Cerebellar cortex (tissue), 1 donor: ENCODE results near the gene TSEN34.
"Not testable (repeated sequence)": the region's sequence is repeated elsewhere in the genome, so short reads cannot be mapped to it uniquely, and the experiment has no call there.

Source experiments
- DNase-seq: peaks from one replicate; pipeline ENCODE4 v3.0.0-alpha.2; 2015; ENCODE audit warnings: low spot score

Gene TSEN34

DNA sequence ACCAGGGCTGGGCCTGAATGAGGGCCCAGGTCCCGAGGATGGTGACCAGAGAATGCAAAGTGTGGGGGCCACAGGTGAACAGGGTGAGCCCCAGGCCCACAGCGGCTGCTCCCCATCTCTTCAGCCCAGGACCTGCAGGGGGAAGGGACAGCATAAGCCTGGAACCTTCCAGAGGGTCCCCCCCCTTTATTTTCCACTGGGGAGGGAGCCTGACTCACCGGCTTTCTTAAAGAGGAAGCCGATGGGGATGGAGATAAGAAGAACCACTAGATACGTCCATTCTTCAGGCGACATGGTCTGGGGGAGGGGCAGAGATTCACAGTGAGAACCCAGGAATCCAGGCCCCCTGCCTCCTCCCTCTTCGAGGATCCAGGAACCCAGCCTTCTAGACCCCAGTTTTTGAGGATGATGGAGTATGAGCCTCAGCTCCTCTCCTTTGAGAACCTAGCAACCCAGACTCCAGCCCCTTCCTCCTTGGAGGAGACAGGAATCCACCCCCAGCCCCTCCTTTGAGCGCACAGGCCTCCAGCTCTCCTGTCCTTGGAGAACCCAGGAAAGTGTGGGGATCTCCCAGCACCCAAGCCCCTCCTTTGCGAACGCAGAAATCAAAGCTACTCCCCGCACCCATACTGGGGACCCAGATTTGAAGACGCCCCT is 2.8 kb upstream of the TSEN34 start:
- DNase-seq, result no peak

DNA sequence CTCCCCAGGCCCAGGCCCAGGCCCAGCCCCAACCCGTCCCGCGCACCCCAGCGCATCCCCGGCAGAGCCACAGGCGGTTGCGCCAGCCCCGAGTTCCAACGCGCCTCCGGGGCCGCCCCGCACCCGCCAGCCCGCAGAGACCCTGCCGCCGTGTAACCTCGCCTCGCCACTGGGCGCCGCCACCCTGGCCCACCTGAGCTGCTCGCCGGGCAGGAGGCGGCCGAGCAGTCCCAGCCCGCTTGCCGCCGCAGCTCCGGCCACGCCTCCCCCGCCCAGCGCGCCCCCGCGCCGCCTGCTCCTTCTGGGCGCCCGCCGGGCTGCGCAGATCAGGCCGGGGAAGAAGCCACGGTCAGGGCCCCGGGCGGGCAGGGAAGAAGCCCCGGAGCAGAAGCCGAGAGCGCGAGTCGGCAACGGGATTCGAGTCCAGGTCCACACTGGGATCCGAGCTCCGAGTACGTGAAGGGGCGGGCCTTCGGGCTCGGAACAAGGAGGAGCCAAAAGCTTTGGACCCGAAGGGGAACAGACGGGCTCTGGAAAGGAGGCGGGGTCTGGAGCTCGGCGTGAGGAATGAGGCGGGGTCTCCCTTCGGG is 1.9 kb upstream of the TSEN34 start, which contains the start of gene MBOAT7:
MBOAT7 (minus strand) TSS at position 436 of the 590 bp plus-strand sequence. CDS start 1,072 bp downstream, outside the sequence.
- no peak for DNase-seq

DNA sequence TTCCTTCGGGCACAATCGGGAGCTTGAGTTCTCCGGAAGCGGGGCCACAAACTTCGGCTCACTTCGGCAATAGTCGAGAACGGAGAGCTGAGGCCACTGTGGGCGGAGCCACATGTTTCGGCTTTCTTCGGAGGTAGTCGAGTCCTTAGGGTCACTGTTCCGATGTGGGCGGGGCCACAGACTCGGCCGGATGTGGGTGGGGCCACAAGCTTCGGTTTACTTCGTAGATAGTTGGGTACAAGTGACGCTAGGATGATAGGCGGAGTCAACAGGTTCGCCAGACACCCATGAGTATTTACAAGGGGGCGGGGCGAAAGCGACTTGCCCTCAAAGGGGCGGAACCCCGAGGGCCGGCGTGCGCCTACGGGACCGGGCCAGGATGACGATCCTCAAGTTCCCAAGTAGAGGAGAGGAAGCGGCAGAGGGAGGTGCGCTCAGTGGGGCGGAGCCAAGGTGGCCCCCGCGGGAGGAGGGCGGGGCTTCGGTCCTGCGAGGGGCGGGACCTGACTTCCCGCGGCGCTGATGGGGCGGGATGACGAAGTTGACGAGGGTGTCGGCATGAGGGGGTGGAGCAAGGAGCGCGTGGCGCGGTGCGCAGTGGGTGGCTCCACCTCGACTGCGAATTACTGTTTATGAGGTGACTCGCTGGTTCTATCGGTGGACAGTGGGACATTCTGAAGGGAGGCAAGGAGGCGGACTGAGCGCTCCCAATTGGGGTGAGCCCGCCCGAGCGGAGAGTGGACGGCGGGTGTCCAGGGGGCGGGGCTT is 1.2 kb upstream of the TSEN34 start:
- peak; percentile 100 for DNase-seq

DNA sequence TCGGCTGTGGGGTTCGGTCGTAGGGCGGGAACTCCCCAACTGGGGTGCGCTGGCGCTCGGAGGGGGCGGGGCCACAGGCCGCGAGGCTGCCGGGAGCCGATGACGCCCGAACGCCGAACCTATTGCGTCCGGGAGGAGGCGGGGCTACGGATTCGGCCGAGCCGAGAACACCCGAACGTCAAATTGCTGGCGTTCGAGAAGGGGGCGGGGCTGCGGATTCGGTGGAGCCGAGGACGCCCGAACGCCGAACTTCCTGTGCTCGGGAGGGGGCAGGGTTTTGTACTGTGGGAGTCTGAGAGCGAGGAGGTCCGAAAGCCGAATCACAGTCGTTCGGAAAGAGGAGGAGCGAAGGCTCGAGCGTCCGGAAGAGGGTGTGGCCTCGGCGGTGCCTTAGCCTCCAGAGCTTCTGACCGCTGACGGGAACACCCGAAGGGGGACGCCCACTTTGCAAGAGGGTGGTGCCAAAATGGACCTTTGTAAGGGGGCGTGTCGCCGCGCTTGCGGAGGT is 551 bp upstream of the TSEN34 start:
- DNase-seq, result peak; percentile 100

DNA sequence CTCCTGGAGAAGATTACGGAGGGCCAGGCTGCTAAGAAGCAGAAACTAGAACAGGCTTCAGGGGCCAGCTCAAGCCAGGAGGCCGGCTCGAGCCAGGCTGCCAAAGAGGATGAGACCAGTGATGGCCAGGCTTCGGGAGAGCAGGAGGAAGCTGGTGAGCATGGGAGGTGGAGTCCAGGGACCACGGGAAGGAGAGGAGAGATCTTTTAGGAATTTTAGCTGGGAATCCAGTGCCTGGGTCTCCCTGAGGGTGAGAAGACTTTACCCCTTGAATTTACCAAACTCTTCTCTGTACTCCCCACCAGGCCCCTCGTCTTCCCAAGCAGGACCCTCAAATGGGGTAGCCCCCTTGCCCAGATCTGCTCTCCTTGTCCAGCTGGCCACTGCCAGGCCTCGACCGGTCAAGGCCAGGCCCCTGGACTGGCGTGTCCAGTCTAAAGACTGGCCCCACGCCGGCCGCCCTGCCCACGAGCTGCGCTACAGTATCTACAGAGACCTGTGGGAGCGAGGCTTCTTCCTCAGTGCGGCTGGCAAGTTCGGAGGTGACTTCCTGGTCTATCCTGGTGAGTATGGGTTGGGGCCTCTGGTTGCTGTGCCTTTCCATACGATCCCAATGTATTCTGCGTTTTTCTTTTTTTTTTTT is 824 bp downstream of the TSEN34 start:
- DNase-seq, result no peak

DNA sequence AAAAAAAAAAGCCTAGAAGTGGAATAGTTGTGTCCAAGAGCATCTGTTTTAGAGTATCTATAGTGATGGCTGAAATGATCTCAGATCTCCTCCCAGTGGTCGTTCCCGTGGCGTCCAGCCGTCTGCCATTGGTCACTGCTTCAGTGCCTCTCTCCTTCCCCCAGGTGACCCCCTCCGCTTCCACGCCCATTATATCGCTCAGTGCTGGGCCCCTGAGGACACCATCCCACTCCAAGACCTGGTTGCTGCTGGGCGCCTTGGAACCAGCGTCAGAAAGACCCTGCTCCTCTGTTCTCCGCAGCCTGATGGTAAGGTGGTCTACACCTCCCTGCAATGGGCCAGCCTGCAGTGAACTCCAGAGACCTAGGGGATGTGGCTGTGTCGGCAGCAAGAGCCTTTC is 1.9 kb downstream of the TSEN34 start:
- DNase-seq, result no peak

DNA sequence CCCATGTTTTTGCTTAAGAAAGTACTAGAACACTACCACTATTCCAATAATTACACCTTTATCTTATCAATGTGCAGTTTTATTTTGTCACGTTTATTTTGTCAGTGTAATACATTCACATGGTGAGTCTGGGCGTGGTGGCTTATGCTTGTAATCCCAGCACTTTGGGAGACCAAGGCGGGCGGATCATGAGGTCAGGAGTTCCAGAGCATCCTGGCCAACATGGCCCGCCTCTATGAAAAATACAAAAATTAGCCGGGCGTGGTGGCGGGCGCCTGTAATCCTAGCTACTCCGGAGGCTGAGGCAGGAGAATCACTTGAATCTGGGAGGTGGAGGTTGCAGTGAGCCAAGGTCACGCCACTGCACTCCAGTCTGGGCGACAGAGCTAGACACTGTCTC is 3.4 kb downstream of the TSEN34 start:
- DNase-seq, result not testable (repeated sequence)

DNA sequence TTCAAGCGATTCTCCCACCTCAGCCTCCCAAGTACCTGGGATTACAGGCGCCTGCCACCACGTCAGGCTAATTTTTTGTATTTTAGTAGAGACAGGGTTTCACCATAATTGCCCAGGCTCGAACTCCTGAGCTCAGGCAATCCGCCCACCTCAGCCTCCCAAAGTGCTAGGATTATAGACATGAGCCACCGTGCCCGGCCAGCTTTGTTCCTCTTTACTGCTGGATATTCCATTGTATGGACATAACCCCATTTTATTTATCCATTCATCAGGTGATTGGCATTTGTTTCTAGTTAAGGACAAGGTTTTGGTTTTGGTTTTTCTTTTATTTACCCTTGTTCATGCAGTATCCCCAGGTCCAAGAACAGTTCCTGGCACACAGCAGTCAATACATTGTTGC is 5.4 kb downstream of the TSEN34 start:
- no peak for DNase-seq

DNA sequence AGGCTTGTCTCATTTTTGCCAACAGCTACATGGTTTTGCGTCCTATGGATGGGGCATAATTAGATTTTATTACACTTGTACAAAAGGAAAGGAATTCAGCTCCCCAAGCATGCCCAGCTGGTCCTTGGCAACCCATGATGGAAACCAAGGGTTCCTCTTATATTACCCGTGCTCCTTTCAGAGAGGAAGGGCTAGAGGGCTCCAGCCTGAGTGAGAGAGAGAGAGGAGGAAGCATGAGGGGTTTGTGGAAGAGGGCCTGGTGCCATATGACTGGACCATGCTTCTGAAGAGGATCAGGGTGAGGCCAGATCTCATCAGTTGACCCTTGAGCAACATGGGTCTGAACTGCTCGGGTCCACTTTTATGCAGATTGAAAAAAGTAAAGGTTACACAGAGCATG is 6.0 kb downstream of the TSEN34 start:
- no peak for DNase-seq

DNA sequence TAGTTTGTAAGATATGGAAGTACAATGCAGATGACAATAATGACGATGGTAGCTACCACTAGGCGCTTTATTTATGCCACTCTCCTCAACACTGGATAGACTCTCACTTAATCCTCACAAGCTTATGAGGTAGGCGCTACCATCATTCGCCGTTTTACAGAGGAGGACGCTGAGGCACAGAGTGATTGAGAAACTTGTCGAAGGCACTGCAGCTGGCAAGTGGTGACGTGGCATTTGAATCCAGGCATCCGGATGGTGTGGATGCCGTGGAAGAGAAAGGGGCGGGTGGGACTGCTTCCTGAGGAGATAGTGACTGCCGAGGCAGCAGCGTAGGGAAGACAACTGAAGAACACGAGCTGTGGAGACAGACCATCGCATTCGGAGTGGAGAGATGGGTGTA is 8.3 kb downstream of the TSEN34 start:
- DNase-seq, result no peak

DNA sequence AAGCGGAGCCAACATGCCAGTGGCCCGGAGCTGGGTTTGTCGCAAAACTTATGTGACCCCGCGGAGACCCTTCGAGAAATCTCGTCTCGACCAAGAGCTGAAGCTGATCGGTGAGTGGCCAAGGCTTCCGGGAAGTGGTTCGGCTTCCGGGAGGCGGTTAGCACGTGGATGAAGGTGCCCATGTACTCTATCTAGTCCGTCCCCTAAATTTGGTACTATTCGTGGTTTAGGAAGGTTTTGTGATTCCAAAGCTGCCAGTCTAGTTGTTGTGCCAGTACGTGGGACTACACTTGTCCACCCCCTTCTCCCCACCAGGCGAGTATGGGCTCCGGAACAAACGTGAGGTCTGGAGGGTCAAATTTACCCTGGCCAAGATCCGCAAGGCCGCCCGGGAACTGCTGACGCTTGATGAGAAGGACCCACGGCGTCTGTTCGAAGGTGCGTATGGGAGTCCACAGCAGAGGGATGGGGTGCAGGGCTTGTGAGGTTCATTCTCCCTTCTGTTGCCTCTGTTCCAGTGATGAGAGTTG is 10.1 kb downstream of the TSEN34 start:
- DNase-seq, result no peak

DNA sequence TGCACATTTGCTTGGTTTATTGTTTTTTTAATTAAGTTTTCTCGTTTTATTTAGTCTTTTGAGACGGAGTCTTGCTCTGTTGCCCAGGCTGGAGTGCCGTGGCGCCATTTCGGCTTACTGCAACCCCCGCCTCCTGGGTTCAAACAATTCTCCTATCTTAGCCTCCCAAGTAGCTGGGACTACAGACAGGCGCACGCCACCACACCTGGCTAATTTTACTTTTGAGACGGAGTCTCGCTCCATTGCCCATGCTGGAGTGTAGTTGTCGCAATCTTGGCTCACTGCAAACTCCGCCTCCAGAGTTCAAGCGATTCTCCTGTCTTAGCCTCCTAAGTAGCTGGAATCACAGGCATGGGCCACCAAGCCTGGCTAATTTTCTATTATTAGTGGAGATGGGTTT is 10.9 kb downstream of the TSEN34 start:
- DNase-seq, result no peak

DNA sequence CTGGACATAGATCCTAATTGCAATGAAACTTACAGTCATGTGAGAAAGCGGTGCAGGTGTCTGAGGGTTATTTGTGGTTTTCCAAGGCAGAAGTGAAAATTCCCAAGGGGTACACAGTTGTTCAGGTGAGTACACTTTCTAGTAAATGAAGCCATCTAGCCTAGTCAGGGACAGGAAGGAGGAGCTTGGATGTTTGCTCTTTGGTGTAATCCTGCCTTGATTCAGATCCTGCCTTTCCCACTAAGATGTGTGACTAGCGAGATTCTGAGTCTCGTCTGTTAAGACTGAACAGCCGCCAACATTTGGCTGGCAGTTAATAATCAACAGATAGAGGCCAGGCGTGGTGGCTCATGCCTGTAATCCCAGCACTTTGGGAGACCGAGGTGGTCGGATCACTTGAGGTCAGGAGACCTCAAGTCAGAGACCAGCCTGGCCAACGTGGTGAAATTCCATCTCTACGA is 12.1 kb downstream of the TSEN34 start:
- no peak for DNase-seq

DNA sequence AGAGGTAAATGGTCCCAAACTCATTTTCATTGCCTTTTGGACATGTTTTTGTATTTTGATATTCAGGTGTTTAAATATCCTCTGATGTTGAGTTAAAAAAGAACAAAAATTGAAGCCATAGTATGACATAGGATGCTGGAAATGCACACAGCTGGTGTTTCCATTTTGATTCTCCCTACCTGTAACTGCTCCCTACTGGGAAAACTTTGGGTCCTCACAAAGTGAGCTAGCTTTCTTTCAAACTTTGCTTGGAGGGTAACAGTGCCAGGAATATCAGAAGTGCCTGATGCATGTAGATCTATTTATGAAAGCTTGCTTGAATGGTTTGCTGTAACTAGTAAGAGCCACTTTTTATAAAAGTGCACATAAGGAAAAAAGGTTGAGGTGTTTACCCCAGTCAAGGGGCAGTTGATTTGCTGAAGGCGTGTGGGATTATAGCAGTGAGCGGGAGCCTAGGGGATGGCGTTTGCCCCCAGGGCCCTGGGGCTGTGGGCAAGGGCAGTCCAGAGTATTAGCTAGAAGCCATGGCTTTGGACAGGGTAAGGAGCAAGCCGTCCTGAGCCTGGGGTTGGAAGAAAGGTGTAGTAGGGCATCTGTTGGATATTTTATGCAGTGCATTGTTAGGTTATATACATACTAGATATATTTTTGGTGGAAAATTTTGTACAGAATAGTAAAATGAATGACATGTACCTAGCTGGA is 13.8 kb downstream of the TSEN34 start:
- no peak for DNase-seq

DNA sequence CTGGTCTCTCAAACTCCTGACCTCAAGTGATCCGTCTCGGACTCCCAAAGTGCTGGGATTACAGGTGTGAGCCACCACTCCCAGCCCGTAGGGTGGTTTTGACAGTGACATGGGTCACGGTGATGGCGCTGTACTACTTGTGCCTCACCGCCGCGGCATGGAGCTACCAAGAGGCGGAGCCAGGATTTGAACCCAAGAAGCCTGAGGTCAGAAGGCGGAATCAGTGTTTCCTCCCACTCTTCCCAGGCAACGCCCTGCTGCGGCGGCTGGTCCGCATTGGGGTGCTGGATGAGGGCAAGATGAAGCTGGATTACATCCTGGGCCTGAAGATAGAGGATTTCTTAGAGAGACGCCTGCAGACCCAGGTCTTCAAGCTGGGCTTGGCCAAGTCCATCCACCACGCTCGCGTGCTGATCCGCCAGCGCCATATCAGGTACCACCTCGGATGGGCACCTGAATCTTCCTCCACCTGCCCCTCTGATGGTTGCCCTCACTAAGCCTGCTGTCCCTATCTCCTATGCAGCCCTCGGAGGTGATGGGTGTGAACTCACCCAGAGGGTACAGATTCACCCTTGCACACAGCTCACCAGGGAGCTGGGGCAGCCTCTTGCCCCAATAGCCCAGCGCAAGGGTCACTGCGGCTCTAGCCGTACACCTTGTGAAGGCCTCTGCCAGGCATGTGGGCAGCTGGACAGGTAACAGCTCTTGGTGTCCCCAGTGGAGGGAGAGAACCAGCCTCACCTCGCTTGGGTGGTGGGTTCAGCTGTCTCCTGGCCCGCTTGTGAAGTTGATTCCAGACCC is 15.1 kb downstream of the TSEN34 start:
- DNase-seq, result no peak

DNA sequence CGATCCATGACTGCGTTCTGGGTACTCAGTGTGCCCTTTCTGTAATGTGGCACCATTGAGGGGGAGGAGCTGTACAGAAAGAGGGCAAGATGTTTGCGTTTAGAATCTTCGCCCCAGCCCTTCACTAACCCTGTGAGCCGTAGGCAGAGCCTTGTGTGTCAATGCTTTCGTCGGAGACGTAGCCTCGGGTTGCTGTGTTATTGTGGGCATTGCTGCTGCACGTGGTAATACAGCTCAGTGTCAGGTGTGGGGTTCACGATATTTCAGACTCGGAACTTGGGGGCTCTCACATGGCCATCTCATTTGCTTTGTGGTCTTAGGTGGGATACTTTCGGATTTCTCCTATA is 15.7 kb downstream of the TSEN34 start:
- DNase-seq, result peak; percentile 21

DNA sequence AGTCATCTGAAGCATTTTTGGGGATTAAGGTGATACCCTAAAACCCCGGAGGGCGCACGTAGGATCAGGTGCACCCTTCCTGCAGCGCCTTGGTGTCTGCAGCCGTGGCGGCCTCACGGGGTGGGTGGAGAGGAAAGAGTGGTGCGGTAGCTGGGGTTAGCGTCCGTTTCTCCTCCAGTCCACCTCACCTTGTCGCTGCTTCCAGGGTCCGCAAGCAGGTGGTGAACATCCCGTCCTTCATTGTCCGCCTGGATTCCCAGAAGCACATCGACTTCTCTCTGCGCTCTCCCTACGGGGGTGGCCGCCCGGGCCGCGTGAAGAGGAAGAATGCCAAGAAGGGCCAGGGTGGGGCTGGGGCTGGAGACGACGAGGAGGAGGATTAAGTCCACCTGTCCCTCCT is 16.1 kb downstream of the TSEN34 start:
- not testable (repeated sequence) for DNase-seq

DNA sequence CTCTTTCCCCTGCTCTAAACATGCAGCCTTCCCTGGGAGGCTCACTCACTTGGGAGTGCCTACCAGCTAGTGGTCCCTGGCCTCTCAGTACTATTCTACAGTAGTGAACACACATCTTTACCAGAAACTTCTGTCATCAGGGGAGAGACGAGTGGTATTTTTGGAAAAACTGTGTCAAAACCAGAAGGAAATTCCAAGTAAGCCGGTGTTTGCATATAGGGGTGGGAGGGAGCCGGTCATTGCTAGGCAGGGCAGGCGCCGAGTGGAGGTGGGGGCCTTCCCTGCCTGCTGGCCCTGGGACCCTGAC is 16.5 kb downstream of the TSEN34 start:
- DNase-seq, result peak; percentile 40

DNA sequence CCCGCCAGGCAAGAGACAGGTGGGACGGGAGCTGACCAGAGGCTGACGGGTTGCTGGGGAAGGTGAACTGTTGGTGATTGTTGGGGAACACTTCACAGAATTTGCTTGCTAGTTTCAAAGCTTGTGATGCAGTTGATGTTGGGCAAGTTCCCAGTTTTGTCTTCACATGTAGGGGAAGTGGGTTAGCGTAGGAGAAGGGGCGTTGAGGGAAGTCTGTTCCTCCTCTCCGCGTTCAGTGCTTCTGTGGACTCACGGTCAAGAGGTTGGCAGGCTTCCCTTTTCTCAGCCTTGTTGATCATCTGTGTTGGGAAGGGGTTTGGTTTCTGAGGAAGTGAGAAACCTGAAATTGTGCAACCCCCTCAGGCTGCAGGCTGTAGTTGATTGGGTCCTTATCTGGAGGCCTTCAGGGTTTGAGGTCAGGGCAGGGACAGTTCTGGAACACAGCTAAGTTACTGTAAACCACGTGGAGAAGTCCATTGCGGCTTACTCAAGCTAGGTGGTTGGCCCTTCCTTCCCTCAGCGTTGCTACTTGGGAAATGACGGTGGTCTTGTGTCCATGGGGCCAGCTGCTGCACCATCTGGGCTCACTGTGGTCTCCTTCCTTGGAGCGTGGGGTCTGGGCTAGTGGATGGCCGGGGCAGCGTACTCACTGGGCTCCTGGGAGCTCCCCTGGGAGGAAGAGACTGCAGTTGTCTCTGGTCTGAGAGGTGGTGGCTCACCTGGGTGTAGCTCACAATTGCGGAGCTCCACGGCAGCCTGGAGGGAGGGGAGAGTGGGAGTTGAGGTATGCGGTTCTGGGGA is 17.1 kb downstream of the TSEN34 start:
- DNase-seq, result peak; percentile 66

DNA sequence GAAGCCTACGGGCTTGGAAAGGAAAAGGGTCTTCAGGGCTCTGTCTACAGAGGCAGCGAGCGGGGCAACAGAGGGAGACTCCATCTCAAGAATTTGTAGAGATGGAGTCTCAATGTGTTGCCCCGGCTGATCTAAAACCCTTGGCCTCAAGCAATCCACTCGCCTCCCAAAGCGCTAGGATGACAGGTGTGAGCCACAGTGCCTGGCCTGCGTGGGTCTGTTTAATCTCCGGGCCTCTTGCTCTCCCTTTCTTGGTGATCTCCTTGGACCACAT is 17.6 kb downstream of the TSEN34 start:
- DNase-seq, result peak; percentile 58
